Stomach smooth muscle (tissue), 2 donors: ENCODE measurements around the gene RETREG1.
"Not testable (repeated sequence)": the region's sequence is repeated elsewhere in the genome, so short reads cannot be mapped to it uniquely, and the experiment has no call there.

ENCODE experiments used
- H3K27ac ChIP-seq: one replicate; pipeline ENCODE4 v1.7.0; 2013; ENCODE audit warnings: mild to moderate bottlenecking, low read length, inconsistent platforms
- H3K27me3 ChIP-seq, 2 donors: one replicate each; pipeline ENCODE4 v1.7.0; 2013; ENCODE audit warnings: low read length in 2 of 2; ENCODE audit not compliant: insufficient read depth in 2 of 2, control insufficient read depth in 1 of 2
- H3K36me3 ChIP-seq, 2 donors: one replicate each; pipeline ENCODE4 v1.7.0; 2013; ENCODE audit warnings: low read length in 2 of 2; ENCODE audit not compliant: control insufficient read depth in 2 of 2, insufficient read depth in 2 of 2
- H3K4me1 ChIP-seq: one replicate; pipeline ENCODE4 v1.7.0; 2013; ENCODE audit warnings: low read length; ENCODE audit not compliant: control insufficient read depth, insufficient read depth
- H3K4me3 ChIP-seq, 2 donors: one replicate each; pipeline ENCODE4 v1.7.0; 2013; ENCODE audit warnings: low read length in 2 of 2
- H3K9ac ChIP-seq, 2 donors: one replicate each; pipeline ENCODE4 v1.7.0; 2013; ENCODE audit warnings: low read length in 2 of 2, mild to moderate bottlenecking in 1 of 2
- H3K9me3 ChIP-seq, 2 donors: one replicate each; pipeline ENCODE4 v1.7.0; 2013; ENCODE audit warnings: low read length in 2 of 2; ENCODE audit not compliant: control insufficient read depth in 2 of 2
- donor health status: healthy.
- donor health status: Pancreatic carcinoma.

The RETREG1 gene

GRCh38 chr5:16615741-16616535, 859 bp downstream of the RETREG1 start:
- Histone ChIP-seq H3K27ac (no peak overlapping the region), H3K27me3 (peaks cover 0 to 4% of the 10 kb centered on the region in 2 donors)

GRCh38 chr5:16612007-16612406, 4.8 kb downstream of the RETREG1 start:
- no peak overlapping the region for H3K4me3 ChIP-seq
- peaks cover 0 to 6% of the 10 kb centered on the region in 2 donors for H3K27me3 ChIP-seq
- H3K36me3 ChIP-seq = no peaks in the 10 kb centered on the region
- peaks cover 10% of the 10 kb centered on the region for H3K4me1 ChIP-seq
- H3K27ac ChIP-seq = no peak overlapping the region
- no peak overlapping the region for H3K9ac ChIP-seq
- H3K9me3 ChIP-seq = no peaks in the 10 kb centered on the region

More at GRCh38 chr5:16615741-16616535, 859 bp downstream of the RETREG1 start:
- no peaks in the 10 kb centered on the region for H3K9me3 ChIP-seq
- no peaks in the 10 kb centered on the region for H3K36me3 ChIP-seq
- peaks cover 12% of the 10 kb centered on the region for H3K4me1 ChIP-seq
- peak overlapping the region; percentile 74 to 76 for H3K4me3 ChIP-seq
- peak overlapping the region; percentile 44 to 60 for H3K9ac ChIP-seq

- not testable (repeated sequence) for H3K27ac ChIP-seq, H3K9ac ChIP-seq, H3K4me1 ChIP-seq, H3K27me3 ChIP-seq, H3K4me3 ChIP-seq, H3K36me3 ChIP-seq, H3K9me3 ChIP-seq
Observed at GRCh38 chr5:16610896-16611295, 5.9 kb downstream of the RETREG1 start.

- no peaks in the 10 kb centered on the region for H3K4me1 ChIP-seq
- H3K9ac ChIP-seq = no peak overlapping the region
- no peaks in the 10 kb centered on the region for H3K36me3 ChIP-seq
- H3K9me3 ChIP-seq = no peaks in the 10 kb centered on the region
- H3K4me3 ChIP-seq = no peak overlapping the region
- no peak overlapping the region for H3K27ac ChIP-seq
- peaks cover 0 to 2% of the 10 kb centered on the region in 2 donors for H3K27me3 ChIP-seq
Observed at GRCh38 chr5:16609412-16609811, 7.4 kb downstream of the RETREG1 start.

- Histone ChIP-seq H3K27ac (no peak overlapping the region), H3K4me1 (no peaks in the 10 kb centered on the region), H3K27me3 (peaks cover 0 to 2% of the 10 kb centered on the region in 2 donors), H3K9me3 (no peaks in the 10 kb centered on the region), H3K4me3 (no peak overlapping the region), H3K36me3 (no peaks in the 10 kb centered on the region), H3K9ac (no peak overlapping the region)
Observed at GRCh38 chr5:16606628-16607027, 10.2 kb downstream of the RETREG1 start.

GRCh38 chr5:16603701-16604100, 13.1 kb downstream of the RETREG1 start:
- Histone ChIP-seq H3K36me3 (no peaks in the 10 kb centered on the region), H3K27ac (no peak overlapping the region), H3K9me3 (no peaks in the 10 kb centered on the region), H3K4me3 (no peak overlapping the region), H3K27me3 (no peaks in the 10 kb centered on the region), H3K9ac (no peak overlapping the region), H3K4me1 (no peaks in the 10 kb centered on the region)

GRCh38 chr5:16603295-16603694, 13.5 kb downstream of the RETREG1 start:
- H3K4me1 ChIP-seq = no peaks in the 10 kb centered on the region
- H3K9me3 ChIP-seq = no peaks in the 10 kb centered on the region
- H3K4me3 ChIP-seq = no peak overlapping the region
- no peak overlapping the region for H3K27ac ChIP-seq
- no peak overlapping the region for H3K9ac ChIP-seq
- no peaks in the 10 kb centered on the region for H3K27me3 ChIP-seq
- H3K36me3 ChIP-seq = no peaks in the 10 kb centered on the region

GRCh38 chr5:16602182-16602581, 14.6 kb downstream of the RETREG1 start:
- Histone ChIP-seq H3K27ac (no peak overlapping the region), H3K9me3 (no peaks in the 10 kb centered on the region), H3K4me1 (no peaks in the 10 kb centered on the region), H3K27me3 (no peaks in the 10 kb centered on the region), H3K4me3 (no peak overlapping the region), H3K9ac (no peak overlapping the region), H3K36me3 (no peaks in the 10 kb centered on the region)

GRCh38 chr5:16600946-16601345, 15.9 kb downstream of the RETREG1 start:
- no peaks in the 10 kb centered on the region for H3K36me3 ChIP-seq
- H3K27me3 ChIP-seq = no peaks in the 10 kb centered on the region
- H3K9me3 ChIP-seq = no peaks in the 10 kb centered on the region
- H3K4me1 ChIP-seq = no peaks in the 10 kb centered on the region
- H3K4me3 ChIP-seq = no peak overlapping the region
- H3K9ac ChIP-seq = no peak overlapping the region
- H3K27ac ChIP-seq = no peak overlapping the region

GRCh38 chr5:16600397-16600796, 16.4 kb downstream of the RETREG1 start:
- Histone ChIP-seq H3K9me3 (no peaks in the 10 kb centered on the region), H3K36me3 (no peaks in the 10 kb centered on the region), H3K9ac (no peak overlapping the region), H3K27ac (no peak overlapping the region), H3K4me3 (no peak overlapping the region), H3K4me1 (no peaks in the 10 kb centered on the region), H3K27me3 (no peaks in the 10 kb centered on the region)

GRCh38 chr5:16597946-16598694, 18.7 kb downstream of the RETREG1 start:
- Histone ChIP-seq H3K4me1 (no peaks in the 10 kb centered on the region), H3K27ac (no peak overlapping the region), H3K9me3 (no peaks in the 10 kb centered on the region), H3K9ac (no peak overlapping the region), H3K27me3 (no peaks in the 10 kb centered on the region), H3K36me3 (no peaks in the 10 kb centered on the region), H3K4me3 (no peak overlapping the region)
